ENCODE results near the gene ABHD15. TPM values are rescaled to one million over a fixed set of nuclear protein-coding genes. Genes with fewer than 3 reads are reported as not detected.

The ABHD15 gene
- total and polyA plus RNA-seq, 10 donors = 5.7 to 23.8 (median 13.6) TPM

DNA sequence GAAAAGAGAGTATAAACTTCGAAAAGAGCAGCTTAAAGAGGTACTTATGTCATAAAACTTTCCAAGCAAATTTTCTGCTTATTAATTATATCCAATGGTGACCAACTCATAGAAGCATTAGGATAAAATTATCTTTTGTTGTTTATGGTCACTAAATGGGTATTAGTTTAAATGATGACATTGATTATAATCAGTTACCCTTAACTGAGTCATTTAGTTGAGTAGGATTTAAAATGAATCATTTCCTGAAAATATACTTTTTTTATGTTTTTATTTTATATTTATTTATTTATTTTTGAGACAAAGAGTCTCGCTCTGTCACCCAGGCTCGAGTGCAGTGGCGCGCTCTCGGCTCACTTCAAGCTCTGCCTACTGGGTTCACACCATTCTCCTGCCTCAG, 55.9 kb downstream of the ABHD15 start:
- no peaks in the 10 kb centered on the region for H3K27me3 ChIP-seq (replicated peaks in 1 of 7)
- no peak for DNase-seq
- intact Hi-C loops (cut with DNase I; ENCODE audit: low total_unique reads) = no loop called here
- no peaks in the 10 kb centered on the region for H3K4me1 ChIP-seq
- no peak overlapping the region for H3K27ac ChIP-seq
- no peak for TF ChIP-seq POLR2A (IDR thresholded peaks at IDR 0.05)
- TF ChIP-seq CTCF (IDR thresholded peaks at IDR 0.05 in 8 of 11, conservative IDR thresholded peaks at IDR 0.05 in 3 of 11) = no peak
- TF ChIP-seq POLR2AphosphoS5 (IDR thresholded peaks at IDR 0.05) = no peak
- 94 to 98% (median 96%) methylated on average over 6 of the region's 6 CpGs for WGBS, 5 donors
- H3K4me3 ChIP-seq = no peak overlapping the region
- no peaks in the 10 kb centered on the region for H3K9me3 ChIP-seq
- H3K36me3 ChIP-seq = peaks cover 0 to 100% (median 65%) of the 10 kb centered on the region in 6 donors

Other genes with a start within 250 kb of the ABHD15 start
- 10 to 100 TPM; 55.1 to 88.5 (median 67.3) TPM for gene TAOK1, start 176.7 kb downstream of the ABHD15 start, total RNA-seq
- gene TAOK1, start 176.7 kb downstream of the ABHD15 start, polyA plus RNA-seq = 1 to 10 TPM; 5.1 to 6.2 (median 5.3) TPM
- 10 to 100 TPM; 39.5 to 74.9 (median 68.7) TPM for gene TP53I13, start 1.7 kb upstream of the ABHD15 start, total RNA-seq
- gene TP53I13, start 1.7 kb upstream of the ABHD15 start, polyA plus RNA-seq = 100 to 1,000 TPM; 129 to 209 (median 190) TPM
- gene GIT1, start 22.6 kb upstream of the ABHD15 start, total RNA-seq = 10 to 100 TPM; 42.6 to 64.7 (median 50.2) TPM
- gene GIT1, start 22.6 kb upstream of the ABHD15 start, polyA plus RNA-seq = 10 to 100 TPM; 20.4 to 38.1 (median 27.1) TPM
- 1 to 10 TPM; 2.1 to 5.5 (median 2.7) TPM for gene ANKRD13B, start 26.1 kb upstream of the ABHD15 start, total RNA-seq
- 1 to 10 TPM in 2 of 3 donors, under 1 TPM in 1; 0.85 to 2.5 (median 1.2) TPM for gene ANKRD13B, start 26.1 kb upstream of the ABHD15 start, polyA plus RNA-seq
- gene CORO6, start 55.9 kb upstream of the ABHD15 start, total RNA-seq = 1 to 10 TPM in 6 of 7 donors, under 1 TPM in 1; 0.81 to 4.8 (median 2.7) TPM
- 1 to 10 TPM; 4.0 to 5.1 (median 4.6) TPM for gene CORO6, start 55.9 kb upstream of the ABHD15 start, polyA plus RNA-seq

Measured in spleen (tissue), 11 donors.